Stimulated activated CD4-positive, alpha-beta T cell treated with anti-CD3 and anti-CD28 coated beads, Interleukin-12 subunit alpha, Interleukin-12 subunit beta, amount 100 ng/mL, for 4 hours (primary cell): Measurements from ENCODE around the gene USP32.
"Not testable (repeated sequence)": the region's sequence is repeated elsewhere in the genome, so short reads cannot be mapped to it uniquely, and the experiment has no call there.

ENCODE experiments used
- DNase-seq: peaks from one replicate; pipeline ENCODE4 v3.0.0-alpha.2; 2020

Gene USP32

DNA sequence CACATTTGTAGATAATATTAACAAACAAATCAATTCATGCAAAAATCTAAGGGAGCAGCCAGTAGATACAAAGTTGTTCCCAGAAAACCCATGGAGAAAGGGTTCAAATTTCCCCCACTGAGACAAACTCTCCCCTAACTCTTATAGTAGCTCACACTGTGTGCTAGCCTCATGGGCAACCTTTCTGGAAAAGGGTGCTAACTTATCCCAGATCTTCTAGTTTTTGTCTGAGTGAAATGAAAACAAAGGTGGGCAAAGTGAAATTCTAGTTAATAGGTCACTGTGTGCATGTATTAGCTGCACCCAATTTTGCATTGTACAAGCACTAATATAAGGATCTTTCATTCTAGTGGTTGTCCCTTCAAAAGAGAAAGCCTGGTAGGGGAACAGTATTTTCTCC is 9.9 kb upstream of the USP32 start:
- DNase-seq: no peak

DNA sequence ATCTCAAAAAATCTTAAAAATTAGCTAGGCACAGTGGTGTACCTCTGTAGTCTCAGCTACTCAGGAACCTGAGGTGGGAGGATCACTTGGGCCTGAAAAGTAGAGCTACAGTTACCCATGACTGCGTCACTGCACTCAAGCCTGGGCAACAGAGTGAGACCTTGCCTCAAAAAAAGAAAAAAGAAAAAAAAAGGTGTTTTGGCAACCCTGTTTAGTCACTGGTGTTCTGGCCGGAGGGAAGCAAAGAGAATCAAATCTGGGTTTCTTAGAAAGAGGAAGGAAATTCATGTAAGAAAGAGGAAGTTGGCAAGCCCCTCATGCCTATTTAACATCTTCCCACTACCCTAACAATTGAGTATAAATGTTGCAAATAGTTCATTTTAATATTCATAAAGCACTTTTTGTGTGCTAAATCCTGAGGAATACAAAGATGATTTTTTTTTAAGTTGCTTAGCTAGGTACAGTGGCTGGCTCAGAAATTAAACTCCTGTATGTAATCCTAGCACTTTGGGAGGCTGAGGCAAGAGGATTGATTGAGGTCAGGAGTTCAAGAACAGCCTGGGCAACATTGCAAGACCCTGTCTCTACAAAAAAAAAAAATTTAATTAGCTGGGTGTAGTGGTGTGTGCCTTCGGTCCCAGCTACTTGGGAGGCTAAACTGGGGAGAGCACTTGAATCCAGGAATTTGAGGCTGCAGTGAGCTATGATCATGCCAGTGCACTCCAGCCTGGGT is 6.5 kb upstream of the USP32 start:
- DNase-seq: no peak

DNA sequence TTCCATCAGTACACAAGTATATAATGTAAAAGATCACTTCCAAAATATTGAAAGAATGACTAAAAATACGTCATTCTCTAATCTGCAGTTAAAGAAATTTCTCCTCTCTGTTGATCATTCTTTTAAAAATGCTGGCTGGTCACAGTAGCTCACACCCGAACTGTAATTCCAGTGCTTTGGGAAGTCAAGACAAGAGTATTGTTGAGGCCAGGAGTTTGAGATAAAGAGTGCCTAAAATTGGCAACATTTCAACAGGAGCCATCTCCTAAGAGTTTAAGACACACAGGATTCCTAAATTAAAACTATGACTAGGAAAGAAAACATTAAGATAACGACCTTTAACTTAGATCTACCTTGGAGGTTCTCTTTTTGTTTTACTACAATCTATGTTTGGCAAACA is 4.5 kb upstream of the USP32 start:
- DNase-seq: no peak

DNA sequence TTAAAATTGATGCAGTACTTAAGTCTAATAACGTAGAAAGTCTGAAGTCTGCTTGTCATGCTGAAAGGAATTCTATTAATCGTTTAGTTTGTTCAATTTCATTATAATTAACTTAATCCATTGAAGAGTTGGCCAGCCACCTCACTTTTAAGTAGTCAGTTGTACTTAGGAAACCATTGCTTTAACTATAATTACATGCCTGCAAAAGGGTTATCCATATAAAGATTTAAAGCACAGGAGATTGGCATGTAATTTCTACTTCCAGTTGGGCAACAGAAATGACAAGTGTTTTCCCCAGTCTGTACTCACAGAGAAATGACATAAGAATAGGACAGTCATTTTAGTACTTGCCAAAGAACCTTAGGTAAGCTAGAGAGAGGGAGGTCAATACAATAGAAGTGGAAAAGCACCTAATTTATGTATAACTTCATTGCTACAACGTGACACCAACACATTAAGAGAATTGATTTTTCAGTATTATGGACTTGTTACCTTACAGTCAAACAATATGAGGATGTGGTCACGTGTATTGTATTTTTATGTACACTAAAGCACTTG is 3.7 kb upstream of the USP32 start:
- no peak for DNase-seq

DNA sequence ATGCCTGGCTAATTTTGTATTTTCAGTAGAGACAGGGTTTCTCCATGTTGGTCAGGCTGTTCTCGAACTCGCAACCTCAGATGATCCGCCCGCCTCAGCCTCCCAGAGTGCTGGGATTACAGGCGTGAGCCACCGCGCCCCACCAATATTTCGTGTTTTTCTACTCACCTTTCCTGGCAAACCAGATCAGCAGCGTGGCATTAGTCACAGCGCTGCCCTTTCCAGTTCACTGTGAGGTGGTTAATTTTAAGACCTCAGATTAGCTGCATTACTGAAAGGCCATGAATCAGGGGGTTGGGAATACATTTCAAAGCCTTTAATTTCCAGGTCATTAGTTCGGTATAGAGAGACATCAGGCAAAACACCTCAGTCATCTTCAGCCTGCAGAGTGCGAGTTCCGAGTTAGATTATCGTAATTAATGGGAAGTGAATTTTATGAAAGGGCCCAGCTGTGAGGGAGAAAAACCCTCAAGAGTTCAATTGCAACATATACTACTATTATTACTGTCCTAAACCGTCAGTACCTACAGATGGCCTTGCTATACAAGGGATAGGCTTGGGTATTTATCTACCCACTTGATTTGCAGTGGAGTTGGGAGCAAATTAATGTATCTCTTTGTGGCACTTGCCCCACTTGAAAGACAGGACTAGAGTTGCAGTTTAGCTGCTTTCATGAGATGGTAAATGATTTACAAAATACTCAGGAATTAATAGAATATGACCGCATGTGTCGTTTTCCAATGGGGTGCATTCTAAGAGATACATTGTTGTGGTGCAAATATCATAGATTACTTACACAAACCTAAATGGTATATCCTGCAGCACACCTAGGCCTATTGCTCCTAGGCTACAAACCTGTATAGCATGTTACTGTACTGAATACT is 2.1 kb upstream of the USP32 start:
- no peak for DNase-seq

DNA sequence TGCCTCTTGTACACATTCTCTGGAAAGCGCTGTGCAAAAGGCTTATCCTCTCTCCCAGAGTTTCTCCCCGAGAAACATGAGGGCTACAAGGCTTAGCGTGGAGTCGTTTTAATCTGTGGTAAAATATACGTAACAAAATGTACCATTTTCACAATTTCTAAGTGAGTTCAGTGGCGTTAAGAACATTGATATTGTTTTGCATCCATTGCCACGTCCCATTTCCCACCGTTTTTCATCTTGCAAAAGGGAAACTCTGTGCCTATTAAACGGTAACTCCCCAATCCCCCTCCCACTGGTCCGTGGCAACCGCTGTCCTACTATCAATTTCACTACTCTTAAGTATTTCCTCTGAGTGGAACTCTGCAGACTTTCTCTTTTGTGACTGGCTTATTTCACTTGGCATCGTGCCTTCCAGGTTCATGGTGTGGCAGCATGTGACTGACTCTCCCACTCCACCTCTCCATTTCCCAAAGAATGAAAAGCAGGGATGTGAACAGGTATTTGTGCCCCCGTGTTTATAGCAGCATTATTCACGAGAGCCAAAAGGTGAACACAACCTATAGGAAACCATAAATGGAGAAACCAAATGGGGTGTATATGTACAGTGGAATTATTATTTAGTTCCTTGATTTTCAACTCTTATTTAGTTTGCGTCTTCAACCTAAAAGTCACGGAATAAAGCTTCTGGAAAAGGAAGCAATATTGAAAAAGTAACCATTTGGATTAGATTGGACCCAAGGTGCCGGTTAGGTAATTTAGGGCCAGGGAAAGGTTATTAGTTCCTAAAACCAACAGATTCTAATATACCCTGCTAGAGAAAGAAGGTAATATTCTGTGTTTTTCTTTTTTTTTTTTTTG is 1.1 kb upstream of the USP32 start:
- DNase-seq: peak; percentile 16

DNA sequence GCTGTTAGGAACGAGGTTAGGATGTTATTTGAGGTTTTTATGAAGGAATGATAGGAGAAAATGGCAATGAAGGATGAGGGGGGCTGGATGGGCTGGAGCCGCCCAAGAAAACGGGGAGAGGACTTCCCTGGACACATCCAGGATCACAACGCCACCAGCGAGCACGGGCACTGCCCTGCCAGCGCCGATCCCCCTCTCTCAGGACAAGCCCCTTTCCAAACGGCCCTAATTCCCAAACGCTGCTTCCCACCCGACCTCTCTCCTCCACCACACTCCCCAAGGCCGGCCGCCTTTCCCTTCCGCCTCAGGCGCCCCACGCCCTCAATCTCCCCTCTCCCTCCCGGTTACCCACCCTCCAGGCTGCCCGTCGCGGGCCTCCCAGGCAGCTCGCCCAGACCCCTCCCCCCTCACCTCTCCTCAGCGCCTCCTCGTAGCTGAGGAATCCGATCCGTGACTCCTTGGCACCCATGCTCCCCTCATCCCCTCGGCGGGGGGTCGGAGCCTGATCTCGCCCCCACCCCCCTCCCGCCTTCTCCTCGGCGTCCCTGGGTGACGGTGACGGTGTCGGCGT is 377 bp downstream of the USP32 start:
- no peak for DNase-seq

DNA sequence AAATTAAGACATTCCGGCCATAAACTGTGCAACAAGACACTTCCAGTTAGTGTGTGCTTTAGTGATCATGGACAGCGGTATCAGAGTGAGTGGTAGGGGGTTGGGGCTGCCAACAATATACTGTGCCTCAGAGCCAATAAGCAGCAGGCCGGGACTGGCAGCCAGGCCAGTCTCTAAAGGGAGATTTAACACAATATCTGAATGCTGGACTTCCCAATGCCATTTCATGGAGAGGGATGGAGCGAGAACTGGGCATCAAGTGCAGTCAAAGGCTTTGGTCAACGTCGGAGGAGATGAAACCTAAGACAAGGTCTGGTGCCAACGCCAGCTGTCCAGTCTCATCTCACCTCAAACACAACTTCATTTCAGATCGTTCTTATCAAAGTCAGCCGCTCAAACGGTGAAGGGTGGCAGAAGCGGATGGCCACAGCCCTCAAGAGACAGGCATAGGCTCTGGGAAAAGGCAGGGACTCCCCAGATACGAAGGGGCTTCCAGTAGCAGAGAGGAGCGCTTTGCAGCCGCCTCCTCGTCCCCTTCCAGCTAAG is 935 bp downstream of the USP32 start:
- DNase-seq: peak; percentile 5

DNA sequence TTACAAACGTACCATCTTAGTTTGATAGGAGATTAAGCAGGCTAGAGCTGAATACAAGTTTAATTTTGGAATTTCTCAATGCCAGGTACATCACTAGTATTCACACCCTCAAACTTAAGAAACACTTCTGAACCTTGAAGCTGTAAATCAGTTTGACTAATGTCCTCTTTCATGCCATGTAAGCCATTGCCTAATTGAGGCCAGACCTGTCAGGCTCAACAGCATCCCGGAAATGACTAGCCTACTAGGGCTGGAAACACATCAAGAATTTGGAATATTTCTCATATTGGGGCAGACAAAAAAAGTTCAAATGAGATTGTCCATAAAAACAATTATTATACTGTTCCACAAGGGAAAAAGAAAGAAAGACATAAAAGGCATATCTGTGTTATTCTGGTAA is 1.7 kb downstream of the USP32 start:
- DNase-seq: no peak

DNA sequence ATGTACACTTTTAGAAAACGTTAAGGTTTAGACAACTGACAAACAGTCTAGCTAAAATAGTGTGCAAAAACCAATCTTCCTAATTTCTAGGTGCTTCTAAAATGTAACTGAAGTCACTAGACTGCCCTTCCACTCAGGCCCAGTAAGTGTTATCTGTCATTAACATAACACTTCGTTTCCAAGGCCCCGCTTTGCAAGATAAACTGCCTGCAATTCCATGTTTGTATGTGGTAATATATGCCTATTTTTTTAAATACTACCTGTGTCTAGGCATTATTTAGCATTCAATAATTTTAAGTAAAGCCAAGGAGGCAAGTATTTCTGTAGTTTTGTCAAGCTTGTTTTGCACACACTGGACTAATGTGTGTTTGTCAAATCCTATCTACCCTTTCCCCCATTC is 3.2 kb downstream of the USP32 start:
- no peak for DNase-seq

DNA sequence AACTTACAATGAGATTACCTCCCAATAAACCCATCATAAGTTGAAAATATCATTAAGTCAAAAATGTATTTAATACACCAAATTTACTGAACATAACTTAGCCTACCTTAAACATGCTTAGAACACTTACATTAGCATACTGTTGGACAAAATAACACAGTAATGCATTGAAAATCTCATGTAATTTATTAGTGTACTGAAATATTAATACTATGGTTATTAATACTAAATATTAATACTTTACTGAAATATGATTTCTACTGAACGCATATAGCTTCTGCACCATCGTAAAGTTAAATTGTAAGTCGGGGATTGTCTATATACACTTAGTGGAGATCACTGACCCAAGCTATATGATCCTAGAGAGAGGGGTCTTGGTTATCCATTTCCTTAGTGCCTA is 4.3 kb downstream of the USP32 start:
- DNase-seq: no peak

DNA sequence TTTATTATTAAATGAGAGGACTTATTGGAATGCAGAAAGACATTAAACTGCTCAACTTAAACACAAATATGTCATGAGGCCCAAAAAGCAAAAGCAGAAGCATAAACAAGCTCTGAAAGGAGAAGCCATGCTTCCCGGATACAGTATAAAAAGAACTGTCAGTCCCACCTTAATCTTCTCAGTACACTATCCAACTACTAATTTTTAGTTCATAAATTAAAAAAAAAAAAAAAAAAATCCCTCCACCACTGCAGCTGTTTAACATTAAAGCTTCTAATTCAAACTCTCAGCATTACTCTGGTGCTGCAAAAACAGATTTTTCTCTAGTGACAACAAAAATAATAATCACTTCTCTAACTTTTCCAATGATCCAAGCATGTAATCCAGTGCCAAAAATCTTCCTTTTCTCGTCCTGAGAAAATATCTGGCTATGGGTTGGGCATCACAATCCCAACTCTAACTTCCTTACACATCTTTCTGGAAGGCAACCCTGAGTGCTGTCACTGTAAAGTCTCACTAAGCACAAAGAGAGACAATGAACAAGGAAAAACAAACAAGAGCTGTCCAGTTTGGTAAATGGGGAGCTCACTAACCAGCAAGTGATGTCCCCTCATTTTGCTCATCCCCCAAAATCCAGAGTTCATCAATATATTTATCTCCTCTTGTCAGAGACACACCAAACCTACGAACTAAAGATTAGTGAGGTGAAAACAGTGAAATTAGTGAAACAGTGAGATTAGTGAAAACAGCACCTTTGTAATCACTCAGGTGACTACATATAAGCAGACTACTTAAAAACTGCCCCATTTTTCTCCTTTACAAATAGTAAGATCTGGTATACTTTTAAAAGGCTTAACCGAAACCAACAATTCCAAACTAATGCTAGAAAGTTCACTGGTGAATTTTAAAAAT is 5.5 kb downstream of the USP32 start:
- no peak for DNase-seq

DNA sequence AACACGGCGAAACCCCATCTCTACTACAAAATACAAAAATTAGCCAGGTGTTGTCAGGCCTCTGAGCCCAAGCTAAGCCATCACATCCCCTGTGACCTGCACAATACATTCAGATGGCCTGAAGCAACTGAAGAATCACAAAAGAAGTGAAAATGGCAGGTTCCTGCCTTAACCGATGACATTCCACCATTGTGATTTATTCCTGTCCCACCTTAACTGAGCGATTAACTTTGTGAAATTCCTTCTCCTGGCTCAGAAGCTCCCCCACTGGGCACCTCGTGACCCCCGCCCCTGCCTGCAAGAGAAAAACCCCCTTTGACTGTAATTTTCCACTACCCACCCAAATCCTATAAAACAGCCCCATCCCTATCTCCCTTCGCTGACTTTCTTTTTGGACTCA is 7.0 kb downstream of the USP32 start:
- DNase-seq: not testable (repeated sequence)

DNA sequence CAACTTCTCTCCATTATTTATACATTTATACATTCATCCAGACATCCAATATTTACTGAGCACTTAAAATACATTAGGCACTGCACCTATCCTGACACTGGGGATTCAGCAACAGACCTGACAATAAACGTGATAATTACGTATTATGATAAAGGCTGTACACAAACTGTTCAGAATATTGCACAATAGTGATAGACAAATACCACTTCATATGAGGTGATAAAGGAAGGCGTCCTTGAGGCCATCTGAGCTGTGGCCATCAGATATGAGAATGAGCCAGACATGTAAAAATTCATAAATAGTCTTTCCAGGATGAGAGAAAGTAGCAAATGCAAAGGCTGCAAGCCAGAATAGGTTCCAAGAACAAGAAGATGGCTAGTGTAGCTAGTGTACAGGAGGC is 8.6 kb downstream of the USP32 start:
- no peak for DNase-seq

DNA sequence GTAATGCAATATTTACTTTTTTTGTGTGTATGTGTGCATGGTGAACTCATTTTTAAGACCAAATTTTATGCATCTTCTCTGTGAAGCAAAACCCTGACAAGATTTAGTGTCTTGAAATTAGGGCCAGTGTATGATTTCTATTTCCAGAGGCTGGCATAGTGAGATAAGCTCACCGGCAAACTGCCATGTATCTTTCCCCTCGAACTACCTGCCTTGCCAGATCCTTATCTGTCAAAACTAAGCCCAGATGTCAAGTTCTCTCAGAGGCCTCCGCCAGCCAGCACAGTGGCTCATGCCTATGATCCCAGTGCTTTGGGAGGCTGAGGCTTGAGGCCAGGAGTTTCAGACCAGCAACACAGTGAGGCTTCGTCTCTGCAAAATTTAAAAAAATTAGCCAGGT is 10.0 kb downstream of the USP32 start:
- no peak for DNase-seq

DNA sequence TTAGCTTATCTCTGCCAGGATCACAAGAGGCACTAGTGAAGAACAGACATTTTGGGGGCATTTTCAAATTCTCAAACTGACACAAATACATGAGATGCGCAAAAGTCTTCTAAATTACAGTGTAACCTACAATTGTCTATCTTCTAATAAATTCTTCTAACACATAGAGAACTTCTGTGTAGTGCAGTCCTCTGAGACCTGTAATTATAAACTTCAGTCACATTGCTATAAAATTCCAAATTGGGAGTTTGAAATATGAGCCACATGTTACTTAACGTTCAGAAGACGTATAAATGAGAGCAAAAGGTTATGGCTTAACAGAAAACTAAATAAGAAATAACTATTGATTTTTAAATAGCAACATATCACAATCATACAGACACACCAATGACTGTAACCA is 12.5 kb downstream of the USP32 start:
- DNase-seq: not testable (repeated sequence)

DNA sequence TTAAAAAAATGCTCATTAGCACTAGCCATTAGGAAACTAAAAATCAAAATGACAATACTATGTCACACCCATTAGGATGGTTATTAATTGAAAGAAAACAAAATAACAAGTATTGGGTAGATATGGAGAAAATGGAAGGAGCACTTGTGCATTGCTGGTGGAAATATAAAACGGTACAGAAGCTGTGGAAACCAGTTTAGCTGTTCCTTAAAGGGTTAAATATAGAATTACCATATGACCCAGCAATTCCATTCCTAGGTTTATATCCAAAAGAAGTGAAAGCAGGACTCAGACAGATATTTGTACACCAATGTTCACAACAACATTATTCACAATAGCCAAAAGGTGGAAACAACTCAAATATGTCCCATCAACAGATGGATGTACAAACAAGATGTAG is 13.7 kb downstream of the USP32 start:
- DNase-seq: not testable (repeated sequence)

DNA sequence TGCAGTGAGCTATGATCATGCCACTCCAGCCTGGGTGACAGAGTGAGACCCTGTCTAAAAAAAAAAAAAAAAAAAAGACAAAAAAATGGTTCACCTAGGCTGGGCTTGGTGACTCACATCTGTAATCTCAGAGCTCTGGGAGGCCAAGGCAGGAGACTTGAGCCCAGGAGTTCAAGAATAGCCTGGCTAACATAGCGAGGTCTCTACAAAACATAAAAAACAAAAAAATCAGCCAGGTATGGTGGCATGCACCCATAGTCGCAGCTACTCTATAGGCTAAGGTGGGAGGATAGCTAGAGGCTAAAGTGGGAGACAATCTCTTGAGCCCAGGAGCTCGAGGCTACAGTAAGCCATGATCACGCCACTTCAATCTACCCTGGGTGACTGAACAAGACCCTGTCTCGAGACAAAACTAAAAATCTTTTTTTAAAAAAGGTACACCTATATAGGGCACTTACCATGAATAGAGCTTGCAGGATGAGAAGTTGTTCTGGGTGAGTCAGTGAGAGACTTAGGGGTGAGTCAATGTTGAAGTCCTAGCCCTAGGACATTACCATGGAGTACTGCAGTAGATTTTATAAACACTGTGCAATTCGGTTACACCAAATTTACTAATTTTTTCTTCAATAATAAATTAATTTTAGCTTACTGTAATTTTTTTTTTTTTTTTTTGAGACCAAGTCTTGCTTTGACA is 19.0 kb downstream of the USP32 start:
- no peak for DNase-seq

DNA sequence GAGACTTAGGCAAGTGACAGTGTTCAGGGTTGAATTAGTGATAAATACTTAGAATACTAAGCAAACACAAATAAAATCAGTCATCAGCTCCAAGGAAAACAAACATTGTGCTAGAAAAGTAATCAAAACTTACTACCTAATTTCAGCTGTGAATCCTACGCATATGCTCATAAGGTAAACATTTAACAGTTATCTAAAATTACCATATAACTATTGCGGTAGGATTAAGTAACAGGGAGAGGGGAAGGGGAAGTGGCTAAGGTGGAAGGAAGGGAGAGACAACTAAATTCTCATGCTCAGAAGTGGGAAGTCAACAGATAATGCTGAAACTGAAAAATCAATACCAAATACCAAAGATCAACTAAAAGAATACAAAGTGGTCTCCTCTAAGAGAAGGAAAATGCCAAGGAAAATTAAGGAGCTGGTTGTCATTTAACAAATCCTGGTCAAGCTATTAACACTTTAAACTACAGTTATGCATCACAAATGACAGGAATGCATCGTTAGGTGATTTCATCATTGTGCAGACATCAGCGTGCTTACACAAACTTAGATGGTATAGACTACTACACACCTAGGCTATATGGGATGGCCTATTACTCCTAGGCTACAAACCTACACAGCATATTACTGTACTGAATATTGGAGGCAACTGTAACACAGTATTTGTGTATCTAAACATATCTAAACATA is 20.0 kb downstream of the USP32 start:
- DNase-seq: no peak

DNA sequence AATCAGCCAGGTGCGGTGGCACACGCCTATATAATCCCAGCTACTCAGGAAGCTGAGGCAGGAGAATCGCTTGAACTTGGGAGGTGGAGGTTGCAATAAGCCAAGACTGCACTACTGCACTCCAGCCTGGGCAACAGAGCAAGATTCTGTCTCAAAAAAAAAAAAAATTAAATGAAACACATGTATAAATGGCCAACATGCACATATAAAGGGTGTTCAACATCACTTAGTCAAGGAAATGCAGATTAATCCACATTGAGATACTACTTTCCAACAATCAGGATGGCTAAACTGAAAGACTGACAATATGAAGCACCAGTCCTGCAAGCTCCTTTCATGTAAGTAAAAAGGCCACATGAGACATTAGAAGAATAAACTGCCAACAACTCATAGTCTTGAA is 20.5 kb downstream of the USP32 start:
- DNase-seq: no peak
